SU-DHL-6 (cell line): Measurements from ENCODE around the gene ITFG1.

Experiments used
- CTCF ChIP-seq: fragments of 200-600 bp; sonication (generic); IDR thresholded peaks from one replicate; pipeline ENCODE4 v1.5.1; 2017; ENCODE audit warnings: antibody characterized with exemption, mild to moderate bottlenecking, low read length, moderate library complexity; ENCODE audit not compliant: insufficient read depth, poor library complexity, severe bottlenecking
- EZH2phosphoT487 ChIP-seq: fragments of 200-600 bp; sonication (generic), shearing (Covaris generic); conservative IDR thresholded peaks from 2 replicates; pipeline ENCODE4 v1.6.1; 2018; ENCODE audit warnings: mild to moderate bottlenecking, antibody characterized with exemption, low read length, moderate library complexity, mixed read lengths

- TF ChIP-seq CTCF = no peak
- TF ChIP-seq EZH2phosphoT487 = no peak
Observed at GRCh38 chr16:47483616-47484015, 22.8 kb upstream of the ITFG1 start.
